GM12878 (cell line): ENCODE measurements around the gene RTN4R. TPM values are rescaled to one million over a fixed set of nuclear protein-coding genes. Genes with fewer than 3 reads are reported as not detected.

Experiments
- ATAC-seq: fragments of 200-7000 bp; cut with Tn5 transposase; 3 replicates; pipeline ENCODE4 v1.9.1; 2020; ENCODE audit warnings: mild to moderate bottlenecking, moderate library complexity
- BruUV-seq: library from RNA; stranded (reverse); fragments of 400-500 nt; replicated peaks from 2 replicates; lab custom pipeline; 2021; lab: Mats Ljungman, UMichigan
- CTCF ChIA-PET: fragments of 300-600 bp; sonication (Branson Sonifier 250); formaldehyde crosslinking; extraction: SDS; loops from one replicate; lab custom pipeline; 2021; ENCODE audit warnings: inconsistent platforms; lab: Yijun Ruan, JAX
- POLR2A ChIA-PET: fragments of 350-600 bp; formaldehyde crosslinking; extraction: SDS; loops from one replicate; lab custom pipeline; 2021; ENCODE audit warnings: inconsistent platforms; lab: Charles Lee
- RAD21 ChIA-PET: fragments of 300-600 bp; sonication (Branson Sonifier 250); formaldehyde crosslinking; loops from one replicate; lab custom pipeline; 2023; ENCODE audit warnings: antibody characterized with exemption; ENCODE audit not compliant: unreplicated experiment; lab: Charles Lee
- SMC1A ChIA-PET: fragments of 300-600 bp; sonication (Branson Sonifier 250); formaldehyde crosslinking; loops from one replicate; lab custom pipeline; 2023; ENCODE audit not compliant: unreplicated experiment, uncharacterized antibody; lab: Charles Lee
- DNase-seq: peaks from one replicate; pipeline ENCODE4 v3.0.0-alpha.2; 2011; ENCODE audit warnings: low read depth, low spot score
- FAIRE-seq: peaks from 3 replicates; lab custom pipeline; 2011; peaks lifted over from hg19 to GRCh38; lab: Jason Lieb, UNC
- H2AFZ ChIP-seq: 2 replicates; pipeline ENCODE4 v1.6.0; 2011; ENCODE audit warnings: low read depth, low read length, control low read depth; ENCODE audit not compliant: control insufficient read depth
- H3K27ac ChIP-seq: 2 replicates; pipeline ENCODE4 v1.5.1; 2011; ENCODE audit warnings: control low read depth; ENCODE audit not compliant: control insufficient read depth, insufficient read depth
- H3K27me3 ChIP-seq, 2 experiments: replicated peaks in 1 of 2; 2 replicates each; pipeline versions ENCODE4 v1.6.0 to v1.6.1; 2011; ENCODE audit warnings: low read length in 1 of 2; ENCODE audit not compliant: control insufficient read depth in 2 of 2, insufficient read depth in 2 of 2
- H3K36me3 ChIP-seq, 2 experiments: 2 replicates each; pipeline ENCODE4 v1.5.1; 2011; ENCODE audit warnings: low read length in 1 of 2; ENCODE audit not compliant: control insufficient read depth in 2 of 2, insufficient read depth in 2 of 2
- H3K4me1 ChIP-seq: 2 replicates; pipeline ENCODE4 v1.6.1; 2011; ENCODE audit warnings: mild to moderate bottlenecking, low read length, moderate library complexity, mixed read lengths; ENCODE audit not compliant: control insufficient read depth, insufficient read depth
- H3K4me2 ChIP-seq: 2 replicates; pipeline ENCODE4 v1.6.0; 2011; ENCODE audit warnings: control low read depth; ENCODE audit not compliant: control insufficient read depth, insufficient read depth
- H3K4me3 ChIP-seq: fragments of 200-600 bp; sonication (generic); 2 replicates; pipeline ENCODE4 v1.5.1; 2016
- H3K79me2 ChIP-seq: 2 replicates; pipeline ENCODE4 v1.6.0; 2011; ENCODE audit warnings: low read length; ENCODE audit not compliant: control insufficient read depth, insufficient read depth
- H3K9ac ChIP-seq: 2 replicates; pipeline ENCODE4 v1.8.0; 2011; ENCODE audit warnings: low read length, control low read depth, mixed read lengths; ENCODE audit not compliant: control insufficient read depth, insufficient read depth
- H3K9me3 ChIP-seq: replicated peaks from 3 replicates; pipeline ENCODE4 v1.5.1; 2011; ENCODE audit warnings: mild to moderate bottlenecking, low read length; ENCODE audit not compliant: control insufficient read depth, insufficient read depth
- H4K20me1 ChIP-seq: 2 replicates; pipeline ENCODE4 v1.6.0; 2011; ENCODE audit not compliant: control insufficient read depth, insufficient read depth
- E4F1 ChIP-seq: fragments of 450-650 bp; IDR thresholded peaks from 2 replicates; pipeline ENCODE4 v1.6.1; 2018; ENCODE audit warnings: borderline replicate concordance, mild to moderate bottlenecking; ENCODE audit not compliant: partially characterized antibody
- ETV6 ChIP-seq, 2 experiments: fragments of 450-650 bp in 1 of 2; IDR thresholded peaks in 1 of 2; conservative IDR thresholded peaks in 1 of 2; 2 replicates each; pipeline ENCODE4 v1.6.1; 2014; ENCODE audit warnings: antibody characterized with exemption in 1 of 2, borderline replicate concordance in 1 of 2, low read depth in 1 of 2, mild to moderate bottlenecking in 1 of 2, moderate library complexity in 1 of 2
- GABPA ChIP-seq: IDR thresholded peaks from 2 replicates; pipeline ENCODE4 v1.6.1; 2014; ENCODE audit warnings: antibody characterized with exemption, low read depth, mild to moderate bottlenecking, inconsistent platforms
- IRF5 ChIP-seq: fragments of 450-650 bp; IDR thresholded peaks from 2 replicates; pipeline ENCODE4 v1.6.1; 2017; ENCODE audit warnings: borderline replicate concordance
- NFIC ChIP-seq: IDR thresholded peaks from 2 replicates; pipeline ENCODE4 v1.6.1; 2012; ENCODE audit warnings: low read depth, mild to moderate bottlenecking, inconsistent platforms, low read length, moderate library complexity
- RAD51 ChIP-seq: fragments of 450-650 bp; IDR thresholded peaks from 2 replicates; pipeline ENCODE4 v1.6.1; 2016; ENCODE audit warnings: moderate library complexity, mild to moderate bottlenecking, inconsistent platforms
- RCOR1 ChIP-seq: conservative IDR thresholded peaks from 2 replicates; pipeline ENCODE4 v1.6.1; 2012; ENCODE audit warnings: low read depth, low read length, improper control_type of control experiment
- SKIL ChIP-seq: fragments of 450-650 bp; IDR thresholded peaks from 2 replicates; pipeline ENCODE4 v1.6.1; 2017; ENCODE audit warnings: mild to moderate bottlenecking, low read depth, inconsistent platforms; ENCODE audit not compliant: poor library complexity, severe bottlenecking
- STAT1 ChIP-seq: fragments of 450-650 bp; conservative IDR thresholded peaks from 2 replicates; pipeline ENCODE4 v1.6.1; 2014; ENCODE audit warnings: antibody characterized with exemption, mild to moderate bottlenecking
- ZNF207 ChIP-seq: fragments of 450-650 bp; IDR thresholded peaks from 2 replicates; pipeline ENCODE4 v1.6.1; 2014; ENCODE audit warnings: antibody characterized with exemption, mild to moderate bottlenecking, borderline replicate concordance
- WGBS: methylation state at CpG from one replicate; pipeline ENCODE4 v1.1.6; 2016; ENCODE audit warnings: low lambda C conversion rate; ENCODE audit not compliant: insufficient replicate concordance, insufficient coverage; ENCODE audit errors: missing lambda C conversion rate; 5-methylcytosine and 5-hydroxymethylcytosine counted together
- in situ Hi-C: fragments of 300-500 bp; cut with MboI; formaldehyde crosslinking; loops from 9 replicates; pipeline ENCODE4 v1.14.3; 2018; ENCODE audit warnings: mixed read lengths
- intact Hi-C: fragments of 100-400 bp; cut with micrococcal nuclease; formaldehyde crosslinking; loops from one replicate; pipeline ENCODE4 v1.14.2; 2022; ENCODE audit not compliant: unreplicated experiment
- polyA plus RNA-seq, 11 experiments: library from polyadenylated mRNA; depleted of rRNA in 4 of 11; unstranded in 6 of 11; stranded (reverse) in 5 of 11; fragments of >200 nt; fragmentation: Nextera tagmentation in 4 of 11; fragmentation: Illumina TruSeq in 1 of 11; extraction: Ambion mirVana in 4 of 11; extraction: Trizol in 1 of 11; gene quantifications; 1 replicate in 1 of 11; 2 replicates in 10 of 11; pipeline versions ENCODE4 v1.2.1 to v1.2.3, GENCODE V29; 2011 to 2016; ENCODE audit warnings: inconsistent platforms in 2 of 11, missing spikeins in 2 of 11, low read depth in 1 of 11
- total RNA-seq, 4 experiments: library from RNA; depleted of rRNA in 3 of 4; stranded (reverse); fragments of >200 nt in 3 of 4; fragmentation: Illumina TruSeq in 1 of 4; extraction: Trizol in 1 of 4; gene quantifications; 2 replicates each; pipeline versions ENCODE4 v1.2.1 to v1.2.3, GENCODE V29; 2013 to 2021

Gene RTN4R
- total and polyA plus RNA-seq, 10 of the 15 experiments (the other 5 are each of a cell fraction or from before 2014, with no cell fraction given) = 0.03 to 1.0 (median 0.60) TPM; not detected in 2

GRCh38 chr22:20209761-20210250 is 58.3 kb downstream of the RTN4R start:
- in situ Hi-C loops = no loop called here
- H3K36me3 ChIP-seq = no peaks in the 10 kb centered on the region
- H3K4me1 ChIP-seq = peaks cover 5% of the 10 kb centered on the region
- H3K9ac ChIP-seq = no peak overlapping the region
- no peak for ATAC-seq
- CTCF ChIA-PET = interaction anchor here (1.0 to 1.4 kb wide), 2 partner anchors 29 to 35 kb away, joined by 3 read pairs; no protein-coding TSS in a partner anchor
- H3K27ac ChIP-seq = no peak overlapping the region
- H4K20me1 ChIP-seq = no peaks in the 10 kb centered on the region
- TF ChIP-seq NFIC (no peak), E4F1 (no peak), ETV6 (conservative IDR thresholded peaks at IDR 0.05 in 1 of 2, IDR thresholded peaks at IDR 0.05 in 1 of 2; ENCODE audit: borderline replicate concordance in 1 of 2, low read depth in 1 of 2) (no peak), STAT1 (no peak), ZNF207 (no peak), SKIL (no peak), RAD51 (no peak), RCOR1 (no peak), GABPA (no peak), IRF5 (no peak)
- RAD21 ChIA-PET = interaction anchor here (1.3 kb wide), 1 partner anchor 53 kb away, joined by 3 read pairs; no protein-coding TSS in a partner anchor
- DNase-seq = no peak
- POLR2A ChIA-PET = no interaction called here
- BruUV-seq = no TSS peak
- intact Hi-C loops = no loop called here
- SMC1A ChIA-PET = interaction anchor here (1.2 kb wide), 1 partner anchor 29 kb away, joined by 3 read pairs; no protein-coding TSS in a partner anchor
- H3K4me2 ChIP-seq = no peak overlapping the region
- no peaks in the 10 kb centered on the region; a peak in 2 of 4 replicates for H3K27me3 ChIP-seq
- no peak overlapping the region for H3K4me3 ChIP-seq
- no peaks in the 10 kb centered on the region for H3K9me3 ChIP-seq
- H2AFZ ChIP-seq = no peak overlapping the region
- 79% methylated on average over 11 of the region's 11 CpGs for WGBS
- no peak for FAIRE-seq
- H3K79me2 ChIP-seq = peaks cover 6% of the 10 kb centered on the region
